HEK293T (cell line): ENCODE results near the gene FAM111A.

ENCODE experiments used
- ARNT ChIP-seq: fragments of 450-650 bp; IDR thresholded peaks from 2 replicates; pipeline ENCODE4 v1.6.1; 2017; ENCODE audit warnings: mild to moderate bottlenecking
- BHLHE40 ChIP-seq: fragments of 450-650 bp; IDR thresholded peaks from 2 replicates; pipeline ENCODE4 v1.6.1; 2016; ENCODE audit warnings: mild to moderate bottlenecking, moderate library complexity, borderline replicate concordance
- ELF4 ChIP-seq: fragments of 450-650 bp; IDR thresholded peaks from 2 replicates; pipeline ENCODE4 v1.6.1; 2017; ENCODE audit warnings: antibody characterized with exemption
- FOXA1 ChIP-seq: fragments of 450-650 bp; IDR thresholded peaks from 2 replicates; pipeline ENCODE4 v1.6.1; 2016; ENCODE audit warnings: mild to moderate bottlenecking
- FOXK2 ChIP-seq: fragments of 450-650 bp; IDR thresholded peaks from 2 replicates; pipeline ENCODE4 v1.6.1; 2016; ENCODE audit warnings: mild to moderate bottlenecking
- FOXM1 ChIP-seq: fragments of 450-650 bp; IDR thresholded peaks from 2 replicates; pipeline ENCODE4 v1.6.1; 2017; ENCODE audit warnings: mild to moderate bottlenecking, borderline replicate concordance
- NFRKB ChIP-seq: fragments of 450-650 bp; IDR thresholded peaks from 2 replicates; pipeline ENCODE4 v1.6.1; 2016; ENCODE audit warnings: mild to moderate bottlenecking, moderate library complexity
- SP1 ChIP-seq: fragments of 450-650 bp; IDR thresholded peaks from 2 replicates; pipeline ENCODE4 v1.6.1; 2017
- TARDBP ChIP-seq: fragments of 450-650 bp; IDR thresholded peaks from 2 replicates; pipeline ENCODE4 v1.6.1; 2016
- ZNF384 ChIP-seq: fragments of 450-650 bp; IDR thresholded peaks from 2 replicates; pipeline ENCODE4 v1.6.1; 2016

DNA sequence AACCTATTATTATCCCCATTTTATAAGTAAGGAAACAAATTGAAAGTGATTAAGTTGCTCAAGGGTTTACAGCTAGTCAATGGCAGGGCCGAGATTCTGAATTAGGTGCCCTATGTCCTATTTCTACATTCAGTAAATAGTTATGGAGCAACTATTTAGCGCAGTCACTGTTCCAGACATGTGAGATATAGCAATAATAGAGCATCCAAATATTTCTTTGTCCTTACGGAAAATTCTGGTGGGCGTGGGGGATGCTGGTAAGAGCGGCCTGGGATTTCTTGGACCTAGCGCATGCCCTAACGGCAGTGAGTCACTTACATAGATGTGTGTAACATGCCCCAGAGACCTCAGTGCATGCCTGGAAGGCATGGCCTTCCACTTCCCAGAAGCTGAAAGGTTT is 33.7 kb downstream of the FAM111A start:
- TF ChIP-seq BHLHE40, result no peak
- no peak for TF ChIP-seq FOXK2
- no peak for TF ChIP-seq SP1
- no peak for TF ChIP-seq FOXM1
- no peak for TF ChIP-seq ELF4
- TF ChIP-seq FOXA1, result no peak
- TF ChIP-seq TARDBP, result no peak
- no peak for TF ChIP-seq ARNT
- no peak for TF ChIP-seq ZNF384
- TF ChIP-seq NFRKB, result no peak
